Middle frontal gyrus (tissue), 1 donor: ENCODE data around the gene MUC20.
"Not testable (repeated sequence)": the region's sequence is repeated elsewhere in the genome, so short reads cannot be mapped to it uniquely, and the experiment has no call there.

ENCODE experiments used
- DNase-seq: peaks from one replicate; pipeline ENCODE4 v3.0.0-alpha.2; 2015; ENCODE audit warnings: low spot score; ENCODE audit errors: extremely low spot score

Gene MUC20

GRCh38 chr3:195692781-195693427 lies 27.9 kb upstream of the MUC20 start:
- DNase-seq: no peak

GRCh38 chr3:195693428-195694216 lies 27.2 kb upstream of the MUC20 start:
- DNase-seq: no peak

GRCh38 chr3:195694217-195695076 lies 26.3 kb upstream of the MUC20 start:
- not testable (repeated sequence) for DNase-seq

DNA sequence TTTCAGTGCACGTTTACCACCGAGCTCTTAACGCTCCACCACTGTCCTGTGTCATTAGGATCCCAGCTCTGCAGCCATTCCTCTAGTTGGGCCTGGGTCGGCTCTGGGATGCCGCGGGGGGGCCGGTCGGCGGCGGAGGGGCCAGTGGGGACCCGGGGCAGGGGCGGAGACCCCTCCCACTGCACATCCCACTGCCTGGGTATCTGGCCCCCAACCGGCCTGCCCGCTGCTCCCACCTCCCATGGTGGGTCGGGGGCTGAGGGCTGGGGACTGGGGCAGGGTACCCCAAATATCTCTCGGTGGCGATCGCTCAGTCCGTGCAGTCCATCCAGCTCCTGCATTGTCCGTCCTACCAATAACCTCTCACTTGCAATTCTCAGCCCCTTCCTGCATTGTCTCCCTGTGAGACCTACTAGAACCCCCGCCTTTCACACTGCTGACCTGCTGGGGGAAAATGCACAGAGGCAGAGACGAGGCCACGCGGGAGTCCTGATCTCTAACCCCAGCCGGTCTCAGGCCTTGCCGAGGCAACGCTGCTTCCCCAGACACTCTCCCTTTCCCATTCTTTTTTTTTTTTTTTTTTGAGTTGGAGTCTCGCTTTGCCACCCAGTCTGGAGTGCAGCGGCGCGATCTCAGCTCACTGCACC lies 24.0 kb upstream of the MUC20 start:
- no peak for DNase-seq

DNA sequence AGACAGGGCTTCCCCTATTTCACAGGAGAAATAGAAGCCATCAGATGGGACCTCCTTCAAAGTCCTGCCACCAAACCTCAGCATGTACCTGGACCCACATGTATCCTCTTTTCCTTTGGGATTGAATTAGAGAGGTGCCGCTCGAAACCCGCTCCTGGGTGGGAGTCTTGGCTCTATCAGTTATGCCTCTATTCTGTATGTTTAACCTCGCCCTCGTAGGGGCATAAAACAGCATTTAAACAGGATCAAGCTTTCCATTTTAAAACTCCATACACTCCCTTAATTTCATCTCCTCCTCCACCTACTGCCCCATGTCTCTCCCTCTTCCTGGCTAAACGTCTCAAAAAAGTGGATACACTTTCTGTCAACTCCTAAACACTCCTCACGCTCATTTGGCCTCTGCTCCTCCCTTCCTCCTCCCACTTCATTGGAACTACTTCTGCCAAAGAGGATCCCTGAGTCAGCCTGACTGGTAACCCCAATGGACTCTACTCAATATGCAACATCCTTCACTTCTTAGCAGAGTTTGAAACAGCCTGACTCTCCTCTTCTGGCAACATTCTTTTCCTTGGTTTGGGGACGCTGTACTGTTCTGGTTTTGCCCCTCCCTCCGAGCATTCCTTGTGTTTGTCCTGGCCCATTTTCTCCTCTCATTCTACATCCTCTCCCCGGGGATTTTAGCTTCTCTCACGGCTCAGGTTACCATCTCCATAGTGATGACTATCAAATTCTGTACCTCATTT lies 23.0 kb upstream of the MUC20 start:
- no peak for DNase-seq

DNA sequence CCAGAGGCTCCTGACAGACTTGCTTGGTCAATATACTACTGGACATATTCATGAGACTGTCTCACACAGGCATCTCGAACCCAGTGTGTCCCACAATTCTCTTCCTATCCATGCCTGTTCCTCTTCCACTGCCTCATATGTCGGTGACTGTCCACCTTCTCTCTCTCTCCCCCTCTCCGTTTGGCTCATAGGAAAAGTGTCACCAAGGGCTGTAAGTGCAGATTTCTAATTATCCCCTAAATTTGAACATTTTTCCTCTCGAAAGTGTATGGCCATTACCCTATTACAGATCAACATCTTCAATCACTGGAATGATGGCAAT lies 22.5 kb upstream of the MUC20 start:
- no peak for DNase-seq

GRCh38 chr3:195698647-195699387 lies 22.0 kb upstream of the MUC20 start:
- DNase-seq: no peak

DNA sequence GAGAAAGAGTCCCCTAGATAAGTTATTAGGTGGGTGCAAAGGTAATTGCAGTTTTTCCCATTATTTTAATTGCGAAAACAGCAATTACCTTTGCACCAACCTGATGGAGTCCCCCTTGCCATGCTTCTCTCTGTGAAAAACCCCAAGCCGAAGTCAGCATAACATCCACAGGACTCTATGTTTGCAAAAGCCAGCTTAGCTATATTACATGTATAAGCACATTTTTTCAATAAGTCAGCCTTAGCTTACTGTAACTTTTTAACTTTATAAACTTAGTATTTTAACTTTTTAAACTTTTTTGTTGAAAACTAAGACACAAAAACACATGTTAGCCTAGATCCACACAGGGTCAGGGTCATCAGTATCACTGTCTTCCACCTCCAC lies 21.4 kb upstream of the MUC20 start:
- no peak for DNase-seq

- DNase-seq: no peak
These were observed 20.9 kb upstream of the MUC20 start for GRCh38 chr3:195699860-195700259.

DNA sequence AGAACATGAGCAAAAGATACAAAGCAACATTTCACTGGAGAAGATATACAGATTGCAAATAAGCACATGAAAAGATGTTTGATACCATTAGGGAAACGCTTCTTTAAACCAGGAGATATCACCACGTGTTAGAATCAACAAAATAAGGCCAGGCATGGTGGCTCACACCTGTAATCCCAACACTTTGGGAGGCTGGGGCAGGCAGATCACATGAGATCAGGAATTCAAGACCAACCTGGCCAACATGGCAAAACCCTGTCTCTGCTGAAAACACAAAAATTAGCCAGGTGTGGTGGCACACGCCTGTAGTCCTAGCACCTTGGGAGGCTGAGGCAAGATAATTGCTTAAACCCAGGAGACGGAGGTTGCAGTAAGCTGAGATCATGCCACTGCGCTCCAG lies 20.5 kb upstream of the MUC20 start:
- DNase-seq: no peak

- no peak for DNase-seq
These were observed 19.5 kb upstream of the MUC20 start for GRCh38 chr3:195701042-195701915.

DNA sequence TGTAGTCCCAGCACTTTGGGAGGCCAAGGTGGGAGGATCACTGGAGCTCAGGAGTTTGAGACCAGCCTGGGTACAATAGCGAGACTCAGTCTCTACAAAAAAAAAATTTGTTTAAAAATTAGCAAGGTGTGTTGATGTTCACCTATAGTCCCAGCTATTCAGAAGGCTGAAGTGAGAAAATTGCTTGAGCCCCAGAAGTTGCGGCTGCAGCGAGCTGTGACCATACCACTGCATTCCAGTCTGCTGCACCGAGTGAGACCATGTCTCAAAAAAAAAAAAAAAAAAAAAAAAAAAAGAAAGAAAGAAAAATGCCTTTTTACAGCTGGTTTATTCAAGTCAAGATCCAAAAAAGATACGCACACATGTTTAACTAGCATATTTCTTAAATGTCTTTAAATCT lies 17.0 kb upstream of the MUC20 start:
- no peak for DNase-seq

- no peak for DNase-seq
These were observed 16.3 kb upstream of the MUC20 start for GRCh38 chr3:195704433-195704999.

- DNase-seq: no peak
These were observed 15.4 kb upstream of the MUC20 start for GRCh38 chr3:195705081-195705991.

GRCh38 chr3:195708061-195708460 lies 12.7 kb upstream of the MUC20 start:
- DNase-seq: no peak

DNA sequence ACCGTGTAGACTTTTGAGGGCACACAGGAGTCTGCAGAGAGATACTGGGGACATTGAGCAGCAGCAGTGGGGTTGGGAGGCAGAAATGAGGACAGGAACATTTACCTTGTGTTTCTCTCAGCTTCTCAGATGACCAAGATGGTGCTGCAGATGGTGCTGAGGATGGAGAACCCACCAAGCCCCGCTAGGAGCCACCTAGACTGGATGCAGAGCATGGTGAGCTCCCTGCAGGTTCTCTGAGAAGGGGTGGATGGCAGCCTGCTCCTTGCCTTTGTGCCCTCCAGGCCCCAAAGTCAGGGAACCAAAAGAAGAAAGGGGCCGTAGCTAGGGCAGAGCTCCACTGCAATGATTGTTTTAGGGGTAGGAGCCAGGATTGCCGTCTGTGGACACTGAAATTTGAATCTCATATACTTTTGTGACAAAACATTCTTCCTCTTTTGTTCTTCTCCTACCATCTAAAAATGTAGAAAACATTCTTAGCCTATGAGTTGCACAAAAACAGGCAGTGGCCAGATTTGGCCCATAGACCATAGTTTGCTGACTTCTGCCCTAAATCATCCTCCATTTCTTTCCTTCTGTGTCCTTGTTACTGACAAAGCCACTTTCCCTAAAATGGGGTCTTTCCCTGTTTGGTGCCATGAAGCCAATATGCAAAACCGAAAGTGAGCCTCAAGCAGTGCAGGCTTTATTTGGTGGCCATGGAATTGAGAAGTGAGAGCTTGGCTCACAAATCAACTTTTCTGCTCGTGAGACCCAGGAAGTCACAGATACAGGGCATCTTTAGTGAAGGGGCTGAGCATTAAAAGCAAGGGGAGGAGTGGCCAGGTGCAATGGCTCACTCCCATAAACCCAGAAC lies 11.9 kb upstream of the MUC20 start:
- no peak for DNase-seq

DNA sequence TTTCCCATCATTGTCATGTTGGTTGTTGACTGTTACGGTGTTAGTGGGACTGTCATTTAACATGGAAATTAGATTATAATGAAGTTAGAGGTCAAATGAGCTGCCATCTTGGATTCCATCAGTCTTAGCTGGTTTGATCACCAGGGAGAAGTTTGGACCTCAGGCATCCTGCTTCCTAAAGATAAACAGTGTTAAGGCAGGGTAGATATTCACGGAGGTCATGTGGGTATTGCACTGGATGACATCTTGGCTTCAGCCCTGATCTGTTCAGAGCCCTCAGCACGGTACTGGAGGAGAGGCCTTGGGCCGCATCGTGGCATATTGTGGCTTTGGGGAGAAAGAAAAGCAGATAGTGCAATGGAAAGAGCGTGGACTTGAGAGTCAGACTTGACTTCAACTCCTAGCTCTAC lies 11.1 kb upstream of the MUC20 start:
- no peak for DNase-seq
